Liver (tissue), 9 donors: ENCODE results near the gene OR10G3. TPM values are rescaled to one million over a fixed set of nuclear protein-coding genes. Genes with fewer than 3 reads are reported as not detected.

Experiments used
- DNase-seq: peaks from one replicate; pipeline ENCODE4 v3.0.0-alpha.2; 2017; ENCODE audit warnings: low spot score
- H3K27ac ChIP-seq, 2 donors: one replicate each; pipeline ENCODE4 v1.7.0; 2013; ENCODE audit warnings: inconsistent platforms in 2 of 2, low read length in 2 of 2, control low read depth in 1 of 2, low read depth in 1 of 2, mild to moderate bottlenecking in 1 of 2
- H3K27me3 ChIP-seq, 4 donors: one replicate each; pipeline versions ENCODE4 v1.6.1 to v1.7.0; 2013; ENCODE audit warnings: low read length in 3 of 4, inconsistent platforms in 1 of 4, mild to moderate bottlenecking in 1 of 4, moderate library complexity in 1 of 4; ENCODE audit not compliant: control insufficient read depth in 4 of 4, insufficient read depth in 4 of 4
- H3K36me3 ChIP-seq, 4 donors: one replicate each; pipeline versions ENCODE4 v1.6.1 to v1.7.0; 2013; ENCODE audit warnings: low read length in 3 of 4, mild to moderate bottlenecking in 3 of 4, low read depth in 1 of 4, moderate library complexity in 1 of 4; ENCODE audit not compliant: control insufficient read depth in 4 of 4, insufficient read depth in 3 of 4
- H3K4me1 ChIP-seq, 4 donors: one replicate each; pipeline versions ENCODE4 v1.6.1 to v1.7.0; 2013; ENCODE audit warnings: low read length in 3 of 4, mild to moderate bottlenecking in 3 of 4, moderate library complexity in 1 of 4; ENCODE audit not compliant: control insufficient read depth in 4 of 4, insufficient read depth in 4 of 4
- H3K4me3 ChIP-seq, 3 donors: one replicate each; pipeline versions ENCODE4 v1.6.1 to v1.7.0; 2013; ENCODE audit warnings: low read length in 3 of 3, control low read depth in 1 of 3, low read depth in 1 of 3, mild to moderate bottlenecking in 1 of 3
- H3K9ac ChIP-seq, 2 donors: one replicate each; pipeline ENCODE4 v1.7.0; 2013; ENCODE audit warnings: low read length in 2 of 2, mild to moderate bottlenecking in 2 of 2, moderate library complexity in 2 of 2, control low read depth in 1 of 2, low read depth in 1 of 2
- H3K9me3 ChIP-seq, 4 donors: one replicate each; pipeline versions ENCODE4 v1.6.1 to v1.7.0; 2013; ENCODE audit warnings: low read length in 3 of 4; ENCODE audit not compliant: control insufficient read depth in 4 of 4
- CTCF ChIP-seq: fragments of 150-350 bp; IDR thresholded peaks from 2 replicates; pipeline ENCODE4 v1.5.1; 2017; ENCODE audit warnings: improper control_type of control experiment, low read depth, low read length; ENCODE audit not compliant: missing input control
- EGR1 ChIP-seq, 2 donors: IDR thresholded peaks; 2 replicates each; pipeline ENCODE4 v1.6.1; 2016 to 2018; ENCODE audit warnings: antibody characterized with exemption in 2 of 2, low read depth in 2 of 2
- FOXA1 ChIP-seq: IDR thresholded peaks from 2 replicates; pipeline ENCODE4 v1.6.1; 2016; ENCODE audit warnings: antibody characterized with exemption
- FOXA2 ChIP-seq: IDR thresholded peaks from 2 replicates; pipeline ENCODE4 v1.6.1; 2016; ENCODE audit warnings: antibody characterized with exemption
- GABPA ChIP-seq, 2 donors: IDR thresholded peaks in 1 of 2; conservative IDR thresholded peaks in 1 of 2; 2 replicates each; pipeline ENCODE4 v1.6.1; 2016; ENCODE audit warnings: antibody characterized with exemption in 2 of 2, mild to moderate bottlenecking in 1 of 2, moderate library complexity in 1 of 2
- HNF4A ChIP-seq, 2 donors: conservative IDR thresholded peaks; 2 replicates each; pipeline ENCODE4 v1.6.1; 2016; ENCODE audit warnings: antibody characterized with exemption in 2 of 2, mild to moderate bottlenecking in 2 of 2
- HNF4G ChIP-seq: IDR thresholded peaks from 2 replicates; pipeline ENCODE4 v1.6.1; 2016; ENCODE audit warnings: antibody characterized with exemption
- JUND ChIP-seq, 2 donors: IDR thresholded peaks; 2 replicates each; pipeline ENCODE4 v1.6.1; 2016; ENCODE audit warnings: antibody characterized with exemption in 2 of 2
- MAX ChIP-seq: IDR thresholded peaks from 2 replicates; pipeline ENCODE4 v1.6.1; 2016; ENCODE audit warnings: antibody characterized with exemption
- NR2F2 ChIP-seq: IDR thresholded peaks from 2 replicates; pipeline ENCODE4 v1.6.1; 2016; ENCODE audit warnings: antibody characterized with exemption
- RAD21 ChIP-seq, 2 donors: IDR thresholded peaks; 2 replicates each; pipeline ENCODE4 v1.6.1; 2016; ENCODE audit warnings: antibody characterized with exemption in 2 of 2, mild to moderate bottlenecking in 2 of 2
- REST ChIP-seq: IDR thresholded peaks from 2 replicates; pipeline ENCODE4 v1.6.1; 2016; ENCODE audit warnings: antibody characterized with exemption, mild to moderate bottlenecking
- RXRA ChIP-seq, 2 donors: IDR thresholded peaks; 2 replicates each; pipeline ENCODE4 v1.6.1; 2017 to 2018; ENCODE audit warnings: antibody characterized with exemption in 2 of 2, mild to moderate bottlenecking in 1 of 2
- SP1 ChIP-seq: IDR thresholded peaks from 2 replicates; pipeline ENCODE4 v1.6.1; 2018; ENCODE audit warnings: antibody characterized with exemption, mild to moderate bottlenecking
- TAF1 ChIP-seq: conservative IDR thresholded peaks from 2 replicates; pipeline ENCODE4 v1.6.1; 2016; ENCODE audit warnings: antibody characterized with exemption, mild to moderate bottlenecking
- YY1 ChIP-seq: IDR thresholded peaks from 2 replicates; pipeline ENCODE4 v1.6.1; 2016; ENCODE audit warnings: antibody characterized with exemption, mild to moderate bottlenecking
- ZBTB33 ChIP-seq: IDR thresholded peaks from 2 replicates; pipeline ENCODE4 v1.6.1; 2016; ENCODE audit warnings: antibody characterized with exemption
- WGBS: extraction: QIAGEN DNeasy Blood & Tissue Kit; methylation state at CpG from one replicate; pipeline ENCODE4 v1.1.7; 2013; 5-methylcytosine and 5-hydroxymethylcytosine counted together
- polyA plus RNA-seq, 2 donors: library from polyadenylated mRNA; stranded (reverse) in 1 of 2; unstranded in 1 of 2; fragments of 200-250 nt in 1 of 2; fragments of >200 nt in 1 of 2; fragmentation: Nextera tagmentation in 1 of 2; extraction: Ambion mirVana in 1 of 2; gene quantifications; one replicate each; pipeline versions ENCODE4 v1.2.1 to v1.2.3, GENCODE V29; 2013 to 2015
- total RNA-seq, 2 donors: library from RNA; depleted of rRNA; stranded (reverse); fragments of >200 nt; gene quantifications; one replicate each; pipeline ENCODE4 v1.2.3, GENCODE V29; 2014
- TF ChIP-seq, protein P1 (sequence below): IDR thresholded peaks from 2 replicates; pipeline ENCODE4 v1.6.1; 2016; ENCODE audit warnings: antibody characterized with exemption
- donor health status: healthy.
- donor health status: healthy.
- donor health status: healthy.
- donor health status: healthy.
- donor health status: healthy.

OR10G3 gene
- total and polyA plus RNA-seq, 4 donors: not detected

DNA sequence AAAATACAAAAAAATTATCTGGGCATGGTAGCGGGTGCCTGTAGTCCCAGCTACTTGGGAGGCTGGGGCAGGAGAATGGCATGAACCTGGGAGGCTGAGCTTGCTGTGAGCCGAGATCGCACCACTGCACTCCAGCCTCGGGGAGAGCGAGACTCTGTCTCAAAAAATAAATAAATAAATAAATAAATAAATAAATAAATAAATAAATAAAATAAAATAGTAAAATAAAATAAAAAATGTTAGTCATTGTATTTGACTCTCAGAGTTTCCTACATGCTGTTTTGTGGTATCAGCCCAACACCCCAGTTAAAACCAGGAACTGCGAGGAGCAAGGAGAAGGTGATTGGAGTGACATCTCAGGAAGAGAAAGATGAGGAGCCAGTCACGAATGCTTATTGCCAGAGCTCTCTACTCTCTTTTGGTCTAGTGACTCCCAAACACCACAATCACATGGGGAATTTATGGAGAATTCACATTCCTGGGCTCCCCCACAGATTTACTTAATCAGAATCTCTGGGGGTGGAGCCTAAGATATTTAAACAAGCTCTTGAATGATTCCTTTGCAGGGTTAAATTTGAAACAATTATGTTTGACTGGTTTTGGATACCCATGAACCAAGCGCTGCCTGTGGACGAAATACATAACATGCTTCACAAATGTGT is 38.3 kb downstream of the OR10G3 start:
- Histone ChIP-seq H3K4me1 (peaks cover 0 to under 1% (median 0%) of the 10 kb centered on the region in 4 donors), H3K27ac (no peak overlapping the region), H3K9ac (no peak overlapping the region), H3K27me3 (peaks cover 0 to 3% (median 0%) of the 10 kb centered on the region in 4 donors), H3K9me3 (no peaks in the 10 kb centered on the region), H3K4me3 (no peak overlapping the region), H3K36me3 (no peaks in the 10 kb centered on the region)
- no peak for DNase-seq
- TF ChIP-seq JUND (IDR thresholded peaks at IDR 0.05) (no peak), FOXA2 (no peak), EGR1 (IDR thresholded peaks at IDR 0.05; ENCODE audit: low read depth in 2 of 2) (no peak), SP1 (no peak), MAX (no peak), HNF4G (no peak), TAF1 (no peak), GABPA (IDR thresholded peaks at IDR 0.05 in 1 of 2, conservative IDR thresholded peaks at IDR 0.05 in 1 of 2) (no peak), RAD21 (IDR thresholded peaks at IDR 0.05) (no peak), YY1 (no peak), HNF4A (conservative IDR thresholded peaks at IDR 0.05) (no peak), ZBTB33 (no peak), FOXA1 (no peak)
- 88% methylated on average over 9 of the region's 9 CpGs for WGBS

- no peak for DNase-seq
- Histone ChIP-seq H3K9me3 (peaks cover 0 to 3% (median 0%) of the 10 kb centered on the region in 4 donors), H3K4me1 (peaks cover 0 to 2% (median 0%) of the 10 kb centered on the region in 4 donors), H3K4me3 (no peak overlapping the region), H3K9ac (no peak overlapping the region), H3K27ac (no peak overlapping the region), H3K36me3 (no peaks in the 10 kb centered on the region), H3K27me3 (peaks cover 0 to 13% (median 2%) of the 10 kb centered on the region in 4 donors)
- 26% methylated on average over 3 of the region's 3 CpGs for WGBS
- no peak for TF ChIP-seq YY1
- no peak for TF ChIP-seq FOXA2
- TF ChIP-seq FOXA1: no peak
- no peak for TF ChIP-seq RXRA (IDR thresholded peaks at IDR 0.05)
- TF ChIP-seq SP1: no peak
- TF ChIP-seq MAX: no peak
- TF ChIP-seq RAD21 (IDR thresholded peaks at IDR 0.05): no peak
- no peak for TF ChIP-seq HNF4A (conservative IDR thresholded peaks at IDR 0.05)
- no peak for TF ChIP-seq REST
- TF ChIP-seq, protein P1, sequence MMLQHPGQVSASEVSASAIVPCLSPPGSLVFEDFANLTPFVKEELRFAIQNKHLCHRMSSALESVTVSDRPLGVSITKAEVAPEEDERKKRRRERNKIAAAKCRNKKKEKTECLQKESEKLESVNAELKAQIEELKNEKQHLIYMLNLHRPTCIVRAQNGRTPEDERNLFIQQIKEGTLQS: no peak
- TF ChIP-seq HNF4G: no peak
- no peak for TF ChIP-seq JUND (IDR thresholded peaks at IDR 0.05)
- no peak for TF ChIP-seq EGR1 (IDR thresholded peaks at IDR 0.05; ENCODE audit: low read depth in 2 of 2)
- TF ChIP-seq NR2F2: no peak
- no peak for TF ChIP-seq TAF1
- TF ChIP-seq GABPA (IDR thresholded peaks at IDR 0.05 in 1 of 2, conservative IDR thresholded peaks at IDR 0.05 in 1 of 2): no peak
- no peak for TF ChIP-seq ZBTB33
- TF ChIP-seq CTCF: no peak
These were observed 40.5 kb downstream of the OR10G3 start for GRCh38 chr14:21539189-21539940.
